Measurements from ENCODE around the gene STARD7. TPM values are rescaled to one million over a fixed set of nuclear protein-coding genes. Genes with fewer than 3 reads are reported as not detected.

STARD7 gene
- total and polyA plus RNA-seq, 2 donors from 2014 or later: 96.6 to 112 TPM

DNA sequence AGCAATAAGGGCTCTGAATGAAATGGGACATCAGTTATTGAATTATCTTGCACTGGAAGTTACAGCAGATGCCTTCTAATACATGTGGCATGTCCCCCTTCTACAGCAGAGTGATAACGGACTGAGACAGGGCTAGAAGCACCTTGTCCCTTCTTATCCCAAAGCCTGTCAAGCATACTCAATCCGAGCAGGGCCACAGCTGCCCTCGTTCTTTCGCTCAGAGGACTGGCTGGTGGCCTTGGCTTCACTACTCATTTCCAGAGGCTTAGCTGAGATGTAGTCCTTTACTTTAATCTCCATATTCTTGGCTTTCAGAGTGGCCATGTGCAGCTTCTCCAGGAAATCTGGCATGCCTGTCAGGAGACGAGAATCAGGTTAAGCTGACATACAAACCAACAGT, 22.1 kb downstream of the STARD7 start:
- Histone ChIP-seq H3K9me3 (ENCODE audit: control insufficient read depth in 2 of 3, insufficient read depth in 1 of 3, low read length in 3 of 3) (no peaks in the 10 kb centered on the region), H3K9ac (ENCODE audit: low read length in 3 of 3) (no peak overlapping the region), H3K27me3 (ENCODE audit: control insufficient read depth, insufficient read depth, low read length) (no peaks in the 10 kb centered on the region), H3K4me3 (ENCODE audit: low read length in 3 of 3) (no peak overlapping the region), H3K36me3 (ENCODE audit: control insufficient read depth in 2 of 3, insufficient read depth in 3 of 3, low read length in 3 of 3) (peaks cover 8 to 47% (median 31%) of the 10 kb centered on the region in 3 donors), H3K4me1 (ENCODE audit: control insufficient read depth in 2 of 3, insufficient read depth in 2 of 3, low read depth in 1 of 3, low read length in 3 of 3) (no peaks in the 10 kb centered on the region), H3K27ac (ENCODE audit: low read depth in 2 of 2, low read length in 2 of 2) (no peak overlapping the region)
- no peak for TF ChIP-seq CTCF (IDR thresholded peaks at IDR 0.05; ENCODE audit: borderline replicate concordance, extremely low read depth, insufficient read depth)
- intact Hi-C loops (cut with DNase I): no loop called here
- DNase-seq (no peak), FAIRE-seq (no peak)

GRCh38 chr2:96185516-96185915, 23.1 kb downstream of the STARD7 start:
- Histone ChIP-seq H3K36me3 (ENCODE audit: control insufficient read depth in 2 of 3, insufficient read depth in 3 of 3, low read length in 3 of 3) (peaks cover 5 to 37% (median 27%) of the 10 kb centered on the region in 3 donors), H3K27ac (ENCODE audit: low read depth in 2 of 2, low read length in 2 of 2) (no peak overlapping the region), H3K9ac (ENCODE audit: low read length in 3 of 3) (no peak overlapping the region), H3K27me3 (ENCODE audit: control insufficient read depth, insufficient read depth, low read length) (no peaks in the 10 kb centered on the region), H3K4me3 (ENCODE audit: low read length in 3 of 3) (no peak overlapping the region), H3K9me3 (ENCODE audit: control insufficient read depth in 2 of 3, insufficient read depth in 1 of 3, low read length in 3 of 3) (no peaks in the 10 kb centered on the region), H3K4me1 (ENCODE audit: control insufficient read depth in 2 of 3, insufficient read depth in 2 of 3, low read depth in 1 of 3, low read length in 3 of 3) (no peaks in the 10 kb centered on the region)
- TF ChIP-seq CTCF (IDR thresholded peaks at IDR 0.05; ENCODE audit: borderline replicate concordance, extremely low read depth, insufficient read depth): no peak
- DNase-seq: no peak
- intact Hi-C loops (cut with DNase I): no loop called here
- FAIRE-seq: no peak

DNA sequence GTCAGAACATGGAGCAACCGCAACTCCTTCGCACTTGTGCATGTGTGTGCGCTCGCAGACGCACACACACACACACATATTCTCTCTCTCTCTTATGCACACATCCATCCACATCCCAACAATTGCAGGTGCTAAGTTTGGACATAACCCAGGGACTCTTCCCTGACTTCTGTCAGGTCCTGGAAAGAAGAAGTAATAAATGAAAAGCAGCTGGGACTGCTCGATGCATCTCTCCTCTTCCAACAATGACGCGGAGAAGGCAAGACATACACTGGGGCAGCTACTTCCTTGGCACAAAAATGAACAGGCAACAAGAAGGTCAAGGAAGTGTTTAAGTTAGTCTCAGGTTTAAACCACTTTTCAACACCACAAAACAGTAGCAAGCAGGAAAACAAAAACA, 23.6 kb downstream of the STARD7 start:
- H3K27ac ChIP-seq (ENCODE audit: low read depth in 2 of 2, low read length in 2 of 2): no peak overlapping the region
- H3K27me3 ChIP-seq (ENCODE audit: control insufficient read depth, insufficient read depth, low read length): no peaks in the 10 kb centered on the region
- peaks cover 5 to 37% (median 27%) of the 10 kb centered on the region in 3 donors for H3K36me3 ChIP-seq (ENCODE audit: control insufficient read depth in 2 of 3, insufficient read depth in 3 of 3, low read length in 3 of 3)
- no peak overlapping the region for H3K4me3 ChIP-seq (ENCODE audit: low read length in 3 of 3)
- no peaks in the 10 kb centered on the region for H3K4me1 ChIP-seq (ENCODE audit: control insufficient read depth in 2 of 3, insufficient read depth in 2 of 3, low read depth in 1 of 3, low read length in 3 of 3)
- H3K9me3 ChIP-seq (ENCODE audit: control insufficient read depth in 2 of 3, insufficient read depth in 1 of 3, low read length in 3 of 3): no peaks in the 10 kb centered on the region
- intact Hi-C loops (cut with DNase I): no loop called here
- FAIRE-seq (no peak), DNase-seq (no peak)
- no peak for TF ChIP-seq CTCF (IDR thresholded peaks at IDR 0.05; ENCODE audit: borderline replicate concordance, extremely low read depth, insufficient read depth)
- no peak overlapping the region for H3K9ac ChIP-seq (ENCODE audit: low read length in 3 of 3)

DNA sequence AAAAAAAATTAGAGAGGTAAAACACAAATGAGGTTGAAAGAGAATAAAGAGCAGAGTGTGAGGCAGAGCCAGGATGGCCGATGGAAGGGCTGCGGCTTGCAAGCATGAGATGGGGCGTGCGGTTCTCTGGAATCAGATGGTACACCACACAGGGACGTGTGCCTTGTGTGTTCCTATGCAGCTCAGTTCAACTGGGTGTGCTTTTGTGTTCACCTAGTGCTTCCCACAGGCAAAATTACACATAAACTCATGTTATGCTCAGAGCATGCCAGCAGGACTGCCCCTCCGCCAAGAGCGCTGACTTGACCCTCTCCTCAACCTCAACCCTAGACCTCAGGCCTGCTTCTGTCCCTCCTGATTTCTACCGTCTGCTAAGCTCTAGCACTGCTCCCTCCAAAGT, 24.4 kb downstream of the STARD7 start:
- peaks cover 5 to 32% (median 27%) of the 10 kb centered on the region in 3 donors for H3K36me3 ChIP-seq (ENCODE audit: control insufficient read depth in 2 of 3, insufficient read depth in 3 of 3, low read length in 3 of 3)
- no peak overlapping the region for H3K9ac ChIP-seq (ENCODE audit: low read length in 3 of 3)
- H3K4me1 ChIP-seq (ENCODE audit: control insufficient read depth in 2 of 3, insufficient read depth in 2 of 3, low read depth in 1 of 3, low read length in 3 of 3): no peaks in the 10 kb centered on the region
- FAIRE-seq: no peak
- H3K4me3 ChIP-seq (ENCODE audit: low read length in 3 of 3): no peak overlapping the region
- no peaks in the 10 kb centered on the region for H3K27me3 ChIP-seq (ENCODE audit: control insufficient read depth, insufficient read depth, low read length)
- intact Hi-C loops (cut with DNase I): no loop called here
- no peak for TF ChIP-seq CTCF (IDR thresholded peaks at IDR 0.05; ENCODE audit: borderline replicate concordance, extremely low read depth, insufficient read depth)
- DNase-seq: no peak
- H3K9me3 ChIP-seq (ENCODE audit: control insufficient read depth in 2 of 3, insufficient read depth in 1 of 3, low read length in 3 of 3): no peaks in the 10 kb centered on the region
- no peak overlapping the region for H3K27ac ChIP-seq (ENCODE audit: low read depth in 2 of 2, low read length in 2 of 2)

All from kidney (tissue), 14 donors.